ENCODE data around the gene CHADL. TPM values are rescaled to one million over a fixed set of nuclear protein-coding genes. Genes with fewer than 3 reads are reported as not detected.

Gene CHADL
- total and polyA plus RNA-seq, 2 of the 8 experiments (the other 6 are each of a cell fraction or from before 2014, with no cell fraction given), result 0.78 to 1.4 TPM

- FAIRE-seq, result peak; percentile 99
- TF ChIP-seq SIRT6 (IDR thresholded peaks at IDR 0.05; ENCODE audit: low read length) (no peak), SP2 (IDR thresholded peaks at IDR 0.05; ENCODE audit: low read length) (no peak), RFX5 (IDR thresholded peaks at IDR 0.05; ENCODE audit: borderline replicate concordance, low read depth, low read length) (no peak), CBX5 (IDR thresholded peaks at IDR 0.05; ENCODE audit: low read depth, low read length) (no peak), MAFK (IDR thresholded peaks at IDR 0.05; ENCODE audit: low read depth, low read length) (no peak), POLR2A (IDR thresholded peaks at IDR 0.05; ENCODE audit: control extremely low read depth in 1 of 2, low read depth in 2 of 2, low read length in 2 of 2) (peak; percentile 76 to 89), ZNF274 (IDR thresholded peaks at IDR 0.05; ENCODE audit: borderline replicate concordance, extremely low read depth, low read length) (no peak), HDAC2 (IDR thresholded peaks at IDR 0.05; ENCODE audit: borderline replicate concordance in 1 of 2, low read depth in 2 of 2, low read length in 2 of 2) (peak in 1 of 2 experiments; percentile 91; a peak in 1 of 4 replicates), EZH2 (IDR thresholded peaks at IDR 0.05; ENCODE audit: low read depth, low read length, severe bottlenecking) (no peak), RBBP5 (IDR thresholded peaks at IDR 0.05; ENCODE audit: borderline replicate concordance, low read depth, low read length) (no peak), PHF8 (conservative IDR thresholded peaks at IDR 0.05; ENCODE audit: low read depth, low read length) (peak; percentile 90)
Observed at GRCh38 chr22:41204992-41205900, 35.5 kb downstream of the CHADL start, which contains the start of gene L3MBTL2. L3MBTL2 (plus strand) TSS chr22:41205312; CDS start chr22:41205363, 51 bp downstream.

More at GRCh38 chr22:41204992-41205900, 35.5 kb downstream of the CHADL start, which contains the start of gene L3MBTL2:
- 7% methylated on average over 43 of the region's 47 CpGs; no CpG with 5 or more reads in 1 of the 2 experiments for WGBS, 2 experiments (ENCODE audit: extremely low coverage in 1 of 2, insufficient coverage in 1 of 2, insufficient read length in 1 of 2, insufficient replicate concordance in 2 of 2, low coverage in 1 of 2, low lambda C conversion rate in 2 of 2, missing lambda C conversion rate in 1 of 2)
- DNase-seq (ENCODE audit: low read depth in 1 of 2, low spot score in 2 of 2), result peak; percentile 85 to 99
- peak within 1 kb of the TSS; percentile 87 to 97 (median 95) for H3K4me3 ChIP-seq (ENCODE audit: extremely low read depth in 1 of 4, insufficient read depth in 2 of 4, low read depth in 3 of 4, low read length in 4 of 4)
- H2BK12ac ChIP-seq (ENCODE audit: low read depth, low read length), result peak within 1 kb of the TSS; percentile 69
- peak within 1 kb of the TSS; percentile 49 for H2BK5ac ChIP-seq (ENCODE audit: low read depth, low read length)
- H3K18ac ChIP-seq (ENCODE audit: extremely low read depth, low read length), result peak within 1 kb of the TSS; percentile 63; the same call in 1 of the 2 replicates
- H3K79me1 ChIP-seq (ENCODE audit: low read depth, low read length), result no peaks in the 10 kb centered on the region; the same call in 1 of the 2 replicates
- H2BK20ac ChIP-seq (ENCODE audit: low read length), result no peak within 1 kb of the TSS
- ChIA-PET CTCF (ENCODE audit: partially characterized antibody) (interaction anchor here (1.9 kb wide), 1 partner anchor 32 kb away, joined by 4 read pairs; no protein-coding TSS in a partner anchor), POLR2A (ENCODE audit: partially characterized antibody) (no interaction called here)
- no peak within 1 kb of the TSS for H3K4ac ChIP-seq (replicated peaks; ENCODE audit: insufficient read length, low read depth, low read length)
- H3K9me3 ChIP-seq (ENCODE audit: insufficient read depth in 2 of 2, low read depth in 1 of 2, low read length in 1 of 2), result no peaks in the 10 kb centered on the region
- peak within 1 kb of the TSS; percentile 98 for H2AFZ ChIP-seq (ENCODE audit: low read length)
- peak within 1 kb of the TSS; percentile 7 for H3K56ac ChIP-seq (replicated peaks; ENCODE audit: insufficient read length, low read depth, low read length)
- H2BK15ac ChIP-seq (ENCODE audit: low read length), result no peak within 1 kb of the TSS
- peak within 1 kb of the TSS; percentile 80 to 96 for H3K4me2 ChIP-seq (ENCODE audit: insufficient read depth in 1 of 2, low read depth in 2 of 2, low read length in 2 of 2)
- H3K4me1 ChIP-seq (replicated peaks in 1 of 4; ENCODE audit: control insufficient read depth in 3 of 4, insufficient read depth in 4 of 4, low read length in 3 of 4), result peaks cover 0 to 4% (median 0%) of the 10 kb centered on the region in 4 experiments; a peak in 2 of 7 replicates
- no peaks in the 10 kb centered on the region for H4K20me1 ChIP-seq (replicated peaks in 1 of 2; ENCODE audit: control insufficient read depth in 1 of 2, insufficient read depth in 2 of 2, low read length in 2 of 2)
- no peaks in the 10 kb centered on the region; a peak in 1 of 7 replicates for H3K27me3 ChIP-seq (replicated peaks in 1 of 4; ENCODE audit: control insufficient read depth in 3 of 4, extremely low read depth in 1 of 4, insufficient read depth in 3 of 4, low read length in 3 of 4)
- peaks cover 0 to 9% of the 10 kb centered on the region in 2 experiments; a peak in 2 of 4 replicates for H3K79me2 ChIP-seq (ENCODE audit: control insufficient read depth in 1 of 2, insufficient read depth in 2 of 2, low read length in 2 of 2)
- no peak within 1 kb of the TSS for H4K91ac ChIP-seq (replicated peaks; ENCODE audit: insufficient read length, low read length)
- H3K27ac ChIP-seq (ENCODE audit: low read depth, low read length), result peak within 1 kb of the TSS; percentile 88
- no peak within 1 kb of the TSS for H2BK120ac ChIP-seq (replicated peaks; ENCODE audit: low read depth, low read length)
- peaks cover 0 to 5% (median 2%) of the 10 kb centered on the region in 4 experiments; a peak in 2 of 8 replicates for H3K36me3 ChIP-seq (ENCODE audit: control insufficient read depth in 2 of 4, insufficient read depth in 4 of 4, low read length in 3 of 4)
- H3K9ac ChIP-seq (replicated peaks in 1 of 4; ENCODE audit: extremely low read depth in 1 of 4, low read depth in 3 of 4, low read length in 3 of 4), result peak within 1 kb of the TSS; percentile 91 to 98 (median 92)
- H3K14ac ChIP-seq (ENCODE audit: insufficient read length), result peak within 1 kb of the TSS; percentile 16
- peaks cover 7% of the 10 kb centered on the region for H3K23me2 ChIP-seq (ENCODE audit: low read depth, low read length)
- no peak within 1 kb of the TSS; the same call in 1 of the 2 replicates for H2AK5ac ChIP-seq (ENCODE audit: low read depth, low read length)
- H3K23ac ChIP-seq (ENCODE audit: insufficient read length), result no peak within 1 kb of the TSS
- peak within 1 kb of the TSS; percentile 91; the same call in 1 of the 2 replicates for H4K8ac ChIP-seq (ENCODE audit: extremely low read depth, insufficient read depth, low read length)
- H4K5ac ChIP-seq (ENCODE audit: insufficient read length, low read depth, low read length), result peak within 1 kb of the TSS; percentile 84
